Osteocyte (in vitro differentiated cells): Measurements from ENCODE around the gene RAPGEF4. TPM values are rescaled to one million over a fixed set of nuclear protein-coding genes. Genes with fewer than 3 reads are reported as not detected.

ENCODE experiments used
- DNase-seq: peaks from one replicate; pipeline ENCODE4 v3.0.0; 2021; ENCODE audit warnings: mixed read lengths; ENCODE audit not compliant: unreplicated experiment; ENCODE audit errors: extremely low spot score
- H3K27ac Mint-ChIP-seq: one replicate; pipeline ENCODE4 v1.8.0; 2021; ENCODE audit warnings: mild to moderate bottlenecking, mixed read lengths; ENCODE audit not compliant: unreplicated experiment
- H3K27me3 Mint-ChIP-seq: one replicate; pipeline ENCODE4 v1.8.0; 2021; ENCODE audit warnings: mixed read lengths; ENCODE audit not compliant: unreplicated experiment
- H3K36me3 Mint-ChIP-seq: one replicate; pipeline ENCODE4 v1.8.0; 2021; ENCODE audit warnings: mixed read lengths; ENCODE audit not compliant: unreplicated experiment
- H3K4me1 Mint-ChIP-seq: one replicate; pipeline ENCODE4 v1.8.0; 2021; ENCODE audit warnings: mixed read lengths; ENCODE audit not compliant: unreplicated experiment
- H3K4me3 Mint-ChIP-seq: one replicate; pipeline ENCODE4 v1.8.0; 2021; ENCODE audit warnings: mild to moderate bottlenecking, moderate library complexity, mixed read lengths; ENCODE audit not compliant: unreplicated experiment
- H3K9me3 Mint-ChIP-seq: one replicate; pipeline ENCODE4 v1.8.0; 2021; ENCODE audit warnings: mixed read lengths; ENCODE audit not compliant: unreplicated experiment
- total RNA-seq: library from RNA; stranded (reverse); gene quantifications from 2 replicates; pipeline ENCODE4 v1.2.1, GENCODE V29; 2021
- TF ChIP-seq, protein P1 (sequence below): fragments of 200-600 bp; sonication (generic); IDR thresholded peaks from 2 replicates; pipeline ENCODE4 v1.5.0; 2021; ENCODE audit warnings: antibody characterized with exemption, mild to moderate bottlenecking, moderate library complexity

Gene RAPGEF4
- total RNA-seq, 1 donor from 2014 or later, result 0.91 TPM

DNA sequence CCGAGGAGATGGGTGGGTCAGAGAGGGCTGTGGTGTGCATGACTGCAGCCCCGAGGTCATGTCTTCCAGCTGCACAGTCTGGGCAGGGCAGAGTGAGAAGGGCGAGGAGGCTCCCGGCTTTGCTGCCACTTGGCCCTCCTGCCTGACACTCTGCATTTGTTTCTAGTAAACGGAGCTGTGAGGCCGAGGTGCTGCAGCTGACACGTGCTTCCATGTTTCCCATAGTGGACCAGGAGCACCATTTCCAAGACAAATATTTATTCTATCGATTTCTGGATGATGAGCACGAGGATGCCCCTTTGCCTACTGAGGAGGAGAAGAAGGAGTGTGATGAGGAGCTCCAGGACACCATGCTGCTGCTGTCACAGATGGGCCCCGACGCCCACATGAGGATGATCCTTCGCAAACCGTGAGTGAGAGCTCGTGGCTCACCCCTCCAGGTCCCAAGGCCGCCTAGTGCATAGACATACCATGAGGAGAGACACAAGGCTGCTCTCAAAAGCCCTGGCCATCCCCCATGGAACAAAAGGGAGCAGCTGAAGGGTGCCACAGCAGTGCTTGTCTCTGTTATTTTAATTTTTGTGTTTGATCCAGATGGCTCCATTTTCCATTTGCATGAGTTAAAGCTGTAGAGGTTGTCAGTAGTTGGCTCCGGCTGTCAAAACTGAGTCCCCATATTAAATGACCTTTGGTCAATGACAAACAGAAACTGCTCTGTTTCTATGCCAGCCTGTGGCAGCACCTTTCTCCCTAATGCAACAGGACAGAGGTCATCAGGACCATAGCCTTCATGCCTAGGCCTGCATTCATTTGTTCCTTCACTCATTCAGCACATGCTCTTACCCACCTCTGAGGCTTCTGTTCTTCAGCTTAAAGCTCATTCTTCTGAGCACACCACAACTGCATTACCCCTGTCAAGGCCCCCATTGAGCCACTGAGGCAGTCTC is 231.7 kb downstream of the RAPGEF4 start:
- Mint-ChIP-seq H3K4me3 (no peak overlapping the region), H3K9me3 (no peaks in the 10 kb centered on the region), H3K36me3 (no peaks in the 10 kb centered on the region), H3K4me1 (peaks cover 75% of the 10 kb centered on the region), H3K27me3 (no peaks in the 10 kb centered on the region), H3K27ac (peak overlapping the region; percentile 86)
- no peak for DNase-seq
- TF ChIP-seq, protein P1, sequence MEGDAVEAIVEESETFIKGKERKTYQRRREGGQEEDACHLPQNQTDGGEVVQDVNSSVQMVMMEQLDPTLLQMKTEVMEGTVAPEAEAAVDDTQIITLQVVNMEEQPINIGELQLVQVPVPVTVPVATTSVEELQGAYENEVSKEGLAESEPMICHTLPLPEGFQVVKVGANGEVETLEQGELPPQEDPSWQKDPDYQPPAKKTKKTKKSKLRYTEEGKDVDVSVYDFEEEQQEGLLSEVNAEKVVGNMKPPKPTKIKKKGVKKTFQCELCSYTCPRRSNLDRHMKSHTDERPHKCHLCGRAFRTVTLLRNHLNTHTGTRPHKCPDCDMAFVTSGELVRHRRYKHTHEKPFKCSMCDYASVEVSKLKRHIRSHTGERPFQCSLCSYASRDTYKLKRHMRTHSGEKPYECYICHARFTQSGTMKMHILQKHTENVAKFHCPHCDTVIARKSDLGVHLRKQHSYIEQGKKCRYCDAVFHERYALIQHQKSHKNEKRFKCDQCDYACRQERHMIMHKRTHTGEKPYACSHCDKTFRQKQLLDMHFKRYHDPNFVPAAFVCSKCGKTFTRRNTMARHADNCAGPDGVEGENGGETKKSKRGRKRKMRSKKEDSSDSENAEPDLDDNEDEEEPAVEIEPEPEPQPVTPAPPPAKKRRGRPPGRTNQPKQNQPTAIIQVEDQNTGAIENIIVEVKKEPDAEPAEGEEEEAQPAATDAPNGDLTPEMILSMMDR, result no peak

DNA sequence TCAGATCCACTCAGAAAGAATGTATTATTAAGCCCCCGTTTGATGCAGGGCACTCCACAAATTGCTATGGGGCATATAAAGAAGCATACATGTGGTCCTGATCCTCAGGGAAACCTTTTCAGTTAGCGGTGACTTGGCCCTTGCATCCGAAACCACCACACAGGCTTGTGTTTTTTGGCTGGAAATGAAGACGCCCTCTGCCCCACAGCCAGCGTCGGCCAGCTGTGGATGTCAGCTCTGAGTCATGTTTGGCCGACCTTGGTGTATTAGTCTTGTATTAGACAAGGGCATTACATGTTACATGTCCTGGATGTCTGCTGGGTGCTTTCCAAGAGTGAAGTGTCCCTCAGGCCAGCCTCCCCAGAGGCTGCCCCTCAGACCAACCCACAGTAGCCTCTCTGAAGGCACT is 232.4 kb downstream of the RAPGEF4 start:
- DNase-seq, result peak; percentile 87
- TF ChIP-seq, protein P1, result no peak
- Mint-ChIP-seq H3K4me3 (peak overlapping the region; percentile 2), H3K27me3 (no peaks in the 10 kb centered on the region), H3K4me1 (peaks cover 67% of the 10 kb centered on the region), H3K36me3 (no peaks in the 10 kb centered on the region), H3K9me3 (no peaks in the 10 kb centered on the region), H3K27ac (peak overlapping the region; percentile 86)

DNA sequence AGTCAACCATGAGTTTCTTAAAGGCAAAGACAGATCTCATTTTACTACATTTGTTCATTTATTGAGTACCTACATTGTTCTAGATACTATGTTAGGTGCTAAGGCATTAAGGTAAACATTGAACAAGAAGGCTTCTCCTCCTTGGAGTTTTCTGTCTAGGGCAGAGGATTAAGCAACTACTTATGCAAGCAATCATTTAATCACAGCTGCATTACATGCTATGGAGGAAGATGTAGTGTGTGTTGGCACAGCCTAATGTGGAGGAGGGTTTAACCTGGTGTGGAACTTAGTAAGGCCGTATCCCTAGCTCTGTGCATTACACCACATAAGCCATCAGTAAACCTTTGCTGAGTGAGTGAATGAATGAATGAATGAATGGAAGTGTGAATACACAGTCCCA is 233.5 kb downstream of the RAPGEF4 start:
- peak overlapping the region; percentile 86 for H3K27ac Mint-ChIP-seq
- TF ChIP-seq, protein P1, result no peak
- H3K4me1 Mint-ChIP-seq, result peaks cover 66% of the 10 kb centered on the region
- no peaks in the 10 kb centered on the region for H3K9me3 Mint-ChIP-seq
- H3K4me3 Mint-ChIP-seq, result no peak overlapping the region
- H3K36me3 Mint-ChIP-seq, result no peaks in the 10 kb centered on the region
- DNase-seq, result no peak
- no peaks in the 10 kb centered on the region for H3K27me3 Mint-ChIP-seq

DNA sequence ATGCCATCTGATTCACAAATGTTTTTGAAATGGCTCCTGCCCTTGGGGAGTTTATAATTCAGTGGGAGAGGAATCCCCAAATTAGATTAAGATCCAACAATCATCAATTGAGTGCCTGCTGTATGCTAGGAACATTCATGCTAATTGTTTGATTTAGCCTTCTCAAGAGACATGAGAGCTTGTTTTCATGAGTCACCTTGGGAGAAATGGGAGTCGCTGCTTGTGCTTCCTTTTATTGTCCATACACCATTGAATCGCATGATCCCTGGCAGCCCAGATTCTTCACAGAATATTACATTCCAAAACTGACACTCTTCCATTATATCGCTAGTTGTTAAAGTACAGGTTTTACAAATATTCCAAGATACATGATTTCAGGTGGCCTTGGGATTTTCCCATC is 234.0 kb downstream of the RAPGEF4 start:
- no peak overlapping the region for H3K4me3 Mint-ChIP-seq
- TF ChIP-seq, protein P1, result no peak
- no peak for DNase-seq
- no peaks in the 10 kb centered on the region for H3K9me3 Mint-ChIP-seq
- H3K27me3 Mint-ChIP-seq, result no peaks in the 10 kb centered on the region
- no peak overlapping the region for H3K27ac Mint-ChIP-seq
- peaks cover 66% of the 10 kb centered on the region for H3K4me1 Mint-ChIP-seq
- no peaks in the 10 kb centered on the region for H3K36me3 Mint-ChIP-seq

DNA sequence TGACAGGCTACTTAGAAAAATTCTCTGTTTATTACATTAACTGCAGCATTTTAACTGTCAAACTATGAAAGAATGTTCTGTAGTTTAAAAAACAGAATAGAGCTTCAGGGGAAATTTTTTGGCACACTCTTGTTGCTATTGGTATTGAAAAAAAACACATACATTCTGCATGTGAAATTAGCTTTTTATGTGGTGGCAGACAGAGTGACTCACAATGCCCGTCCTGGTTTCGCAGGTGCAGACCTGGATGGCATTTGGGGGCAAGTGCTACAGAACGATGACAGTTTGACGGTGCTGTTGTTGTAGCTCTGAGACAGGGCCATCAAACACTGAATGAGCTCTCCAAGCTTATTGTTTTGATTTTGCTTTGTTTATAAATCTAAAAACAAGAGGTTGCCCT is 235.0 kb downstream of the RAPGEF4 start:
- H3K36me3 Mint-ChIP-seq, result no peaks in the 10 kb centered on the region
- H3K4me1 Mint-ChIP-seq, result peaks cover 61% of the 10 kb centered on the region
- peak overlapping the region; percentile 4 for H3K4me3 Mint-ChIP-seq
- TF ChIP-seq, protein P1, result no peak
- no peak for DNase-seq
- peaks cover 3% of the 10 kb centered on the region for H3K27me3 Mint-ChIP-seq
- peak overlapping the region; percentile 46 for H3K27ac Mint-ChIP-seq
- no peaks in the 10 kb centered on the region for H3K9me3 Mint-ChIP-seq
